HG03097 (cell line): ENCODE results near the gene GPC2.

Source experiments
- ATAC-seq: cut with Tn5 transposase; IDR thresholded peaks from one replicate; pipeline ENCODE4 v1.9.1; 2021; ENCODE audit not compliant: unreplicated experiment, low FRiP score

Gene GPC2

GRCh38 chr7:100126239-100126930 lies 50.8 kb downstream of the GPC2 start:
- peak; percentile 40 for ATAC-seq

GRCh38 chr7:100124301-100125230 lies 52.6 kb downstream of the GPC2 start:
- ATAC-seq = no peak

- ATAC-seq = no peak
These were observed 54.6 kb downstream of the GPC2 start for GRCh38 chr7:100122568-100122967.

- no peak for ATAC-seq
These were observed 55.1 kb downstream of the GPC2 start for GRCh38 chr7:100122067-100122466.

- ATAC-seq = no peak
These were observed 56.5 kb downstream of the GPC2 start for GRCh38 chr7:100120733-100121036.

GRCh38 chr7:100119970-100120732 lies 57.0 kb downstream of the GPC2 start:
- peak; percentile 38 for ATAC-seq
